Testis (tissue), 3 donors: ENCODE data around the gene ZNF100. TPM values are rescaled to one million over a fixed set of nuclear protein-coding genes. Genes with fewer than 3 reads are reported as not detected.
A peak's percentile ranks its signal among the peaks of the same experiment; 100 is the strongest.
"Not testable (repeated sequence)": the region's sequence is repeated elsewhere in the genome, so short reads cannot be mapped to it uniquely, and the experiment has no call there.

Experiments
- DNase-seq: peaks from one replicate; pipeline ENCODE4 v3.0.0-alpha.2; 2019
- H3K27ac ChIP-seq, 2 donors: fragments of 200-600 bp; sonication (generic); one replicate each; pipeline ENCODE4 v1.5.1; 2019
- H3K27me3 ChIP-seq: fragments of 200-600 bp; sonication (generic); one replicate; pipeline ENCODE4 v1.5.1; 2019
- H3K36me3 ChIP-seq: fragments of 200-600 bp; sonication (generic); one replicate; pipeline ENCODE4 v1.5.1; 2017; ENCODE audit warnings: low read depth; ENCODE audit errors: missing control alignments
- H3K4me1 ChIP-seq: fragments of 200-600 bp; sonication (generic); one replicate; pipeline ENCODE4 v1.5.1; 2019
- H3K4me3 ChIP-seq, 2 donors: fragments of 200-600 bp; sonication (generic); one replicate each; pipeline ENCODE4 v1.5.1; 2017 to 2019
- H3K9me3 ChIP-seq: fragments of 200-600 bp; sonication (generic); one replicate; pipeline ENCODE4 v1.5.1; 2017
- POLR2A ChIP-seq: fragments of 450-650 bp; IDR thresholded peaks from one replicate; pipeline ENCODE4 v1.6.1; 2017; ENCODE audit warnings: antibody characterized with exemption, mild to moderate bottlenecking, moderate library complexity
- WGBS, 2 donors: methylation state at CpG; one replicate each; pipeline ENCODE4 v1.1.5; 2018; 5-methylcytosine and 5-hydroxymethylcytosine counted together
- intact Hi-C: fragments of 100-400 bp; cut with DNase I; formaldehyde crosslinking; loops from one replicate; pipeline ENCODE4 v1.15.1; 2023; ENCODE audit warnings: low total_unique reads
- polyA plus RNA-seq: library from polyadenylated mRNA; stranded (reverse); fragments of 350-450 nt; fragmentation: Illumina TruSeq; extraction: RNeasy Lipid Tissue Mini Kit (QIAGEN cat#74804); gene quantifications from one replicate; pipeline ENCODE4 v1.2.3, GENCODE V29; 2014; ENCODE audit warnings: low read depth, low replicate concordance; ENCODE audit not compliant: insufficient read depth
- total RNA-seq, 2 donors: library from RNA; depleted of rRNA; stranded (reverse); fragments of >200 nt; gene quantifications; one replicate each; pipeline ENCODE4 v1.2.3, GENCODE V29; 2016
- TF ChIP-seq, protein P1 (sequence below), 3 experiments: fragments of 450-650 bp in 2 of 3; fragments of 200-600 bp in 1 of 3; sonication (generic) in 1 of 3; IDR thresholded peaks; one replicate each; pipeline ENCODE4 v1.5.1; 2016 to 2019; ENCODE audit warnings: antibody characterized with exemption in 3 of 3, mild to moderate bottlenecking in 2 of 3, moderate library complexity in 1 of 3

Gene ZNF100
- total and polyA plus RNA-seq, 3 donors from 2014 or later, result 9.9 to 20.3 (median 15.4) TPM

DNA sequence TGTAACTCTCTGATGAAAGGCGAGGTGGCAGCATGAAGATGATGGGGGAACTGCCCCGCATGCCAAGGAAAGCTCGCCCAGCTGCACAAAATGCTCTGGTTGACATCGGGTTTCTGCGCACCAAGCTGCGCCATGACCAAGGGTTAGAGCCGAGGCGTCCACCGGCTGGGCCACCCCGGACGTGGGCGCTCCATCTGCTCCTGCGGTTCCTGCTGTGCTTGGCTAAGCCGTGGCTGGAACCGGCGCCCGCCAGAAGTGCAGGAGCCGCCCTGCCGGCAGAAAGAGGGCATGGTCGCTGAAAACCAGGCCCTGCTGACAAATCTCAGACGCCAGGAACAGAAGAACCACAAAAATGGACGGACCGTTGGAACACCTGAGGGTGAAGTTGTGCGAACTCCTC lies 57.9 kb downstream of the ZNF100 start:
- DNase-seq, result no peak
- intact Hi-C loops, result no loop called here
- H3K27ac ChIP-seq, result no peak overlapping the region
- no peaks in the 10 kb centered on the region for H3K36me3 ChIP-seq
- TF ChIP-seq, protein P1, sequence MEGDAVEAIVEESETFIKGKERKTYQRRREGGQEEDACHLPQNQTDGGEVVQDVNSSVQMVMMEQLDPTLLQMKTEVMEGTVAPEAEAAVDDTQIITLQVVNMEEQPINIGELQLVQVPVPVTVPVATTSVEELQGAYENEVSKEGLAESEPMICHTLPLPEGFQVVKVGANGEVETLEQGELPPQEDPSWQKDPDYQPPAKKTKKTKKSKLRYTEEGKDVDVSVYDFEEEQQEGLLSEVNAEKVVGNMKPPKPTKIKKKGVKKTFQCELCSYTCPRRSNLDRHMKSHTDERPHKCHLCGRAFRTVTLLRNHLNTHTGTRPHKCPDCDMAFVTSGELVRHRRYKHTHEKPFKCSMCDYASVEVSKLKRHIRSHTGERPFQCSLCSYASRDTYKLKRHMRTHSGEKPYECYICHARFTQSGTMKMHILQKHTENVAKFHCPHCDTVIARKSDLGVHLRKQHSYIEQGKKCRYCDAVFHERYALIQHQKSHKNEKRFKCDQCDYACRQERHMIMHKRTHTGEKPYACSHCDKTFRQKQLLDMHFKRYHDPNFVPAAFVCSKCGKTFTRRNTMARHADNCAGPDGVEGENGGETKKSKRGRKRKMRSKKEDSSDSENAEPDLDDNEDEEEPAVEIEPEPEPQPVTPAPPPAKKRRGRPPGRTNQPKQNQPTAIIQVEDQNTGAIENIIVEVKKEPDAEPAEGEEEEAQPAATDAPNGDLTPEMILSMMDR (IDR thresholded peaks at IDR 0.05), result no peak
- no peak for TF ChIP-seq POLR2A
- no peaks in the 10 kb centered on the region for H3K27me3 ChIP-seq
- peak overlapping the region in 1 of 2 donors; percentile 11 for H3K4me3 ChIP-seq
- 73 to 80% methylated on average over 23 to 24 of the region's 24 CpGs for WGBS, 2 donors
- no peaks in the 10 kb centered on the region for H3K9me3 ChIP-seq
- no peaks in the 10 kb centered on the region for H3K4me1 ChIP-seq

DNA sequence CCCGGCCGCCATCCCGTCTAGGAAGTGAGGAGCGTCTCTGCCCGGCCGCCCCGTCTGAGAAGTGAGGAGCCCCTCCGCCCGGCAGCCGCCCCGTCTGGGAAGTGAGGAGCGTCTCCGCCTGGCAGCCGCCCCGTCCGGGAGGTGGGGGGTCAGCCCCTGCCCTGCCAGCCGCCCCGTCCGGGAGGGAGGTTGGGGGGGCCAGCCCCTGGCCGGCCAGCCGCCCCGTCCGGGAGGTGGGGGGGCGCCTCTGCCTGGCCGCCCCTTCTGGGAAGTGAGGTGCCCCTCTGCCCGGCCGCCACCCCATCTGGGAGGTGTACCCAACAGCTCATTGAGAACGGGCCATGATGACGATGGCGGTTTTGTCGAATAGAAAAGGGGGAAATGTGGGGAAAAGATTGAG lies 59.5 kb downstream of the ZNF100 start:
- DNase-seq, H3K27me3 ChIP-seq, H3K4me3 ChIP-seq, H3K36me3 ChIP-seq, intact Hi-C loops, H3K9me3 ChIP-seq, H3K27ac ChIP-seq, H3K4me1 ChIP-seq: not testable (repeated sequence)
- WGBS, 2 donors, result 55 to 67% methylated on average over 13 to 29 of the region's 31 CpGs

DNA sequence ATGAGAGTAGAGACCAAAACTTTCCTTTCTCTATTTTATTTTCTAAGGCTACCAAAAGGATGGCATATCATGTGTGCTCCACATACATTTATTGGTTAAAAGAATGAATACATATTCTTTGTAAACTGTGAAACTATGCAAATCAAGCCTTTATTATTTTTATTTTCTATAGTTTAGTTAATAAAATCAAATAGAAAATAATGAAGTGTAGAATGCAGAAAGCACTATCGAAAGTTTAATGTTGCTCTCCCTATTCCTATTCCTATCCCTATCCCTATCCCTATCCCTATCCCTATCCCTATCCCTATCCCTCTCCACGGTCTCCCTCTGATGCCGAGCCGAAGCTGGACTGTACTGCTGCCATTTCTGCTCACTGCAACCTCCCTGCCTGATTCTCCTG lies 60.3 kb downstream of the ZNF100 start:
- Histone ChIP-seq H3K27ac (no peak overlapping the region), H3K9me3 (no peaks in the 10 kb centered on the region), H3K4me3 (no peak overlapping the region), H3K36me3 (no peaks in the 10 kb centered on the region), H3K4me1 (no peaks in the 10 kb centered on the region), H3K27me3 (no peaks in the 10 kb centered on the region)
- intact Hi-C loops, result no loop called here
- no peak for TF ChIP-seq POLR2A
- TF ChIP-seq, protein P1 (IDR thresholded peaks at IDR 0.05), result no peak
- no peak for DNase-seq
- 65 to 78% methylated on average over 4 of the region's 4 CpGs for WGBS, 2 donors

DNA sequence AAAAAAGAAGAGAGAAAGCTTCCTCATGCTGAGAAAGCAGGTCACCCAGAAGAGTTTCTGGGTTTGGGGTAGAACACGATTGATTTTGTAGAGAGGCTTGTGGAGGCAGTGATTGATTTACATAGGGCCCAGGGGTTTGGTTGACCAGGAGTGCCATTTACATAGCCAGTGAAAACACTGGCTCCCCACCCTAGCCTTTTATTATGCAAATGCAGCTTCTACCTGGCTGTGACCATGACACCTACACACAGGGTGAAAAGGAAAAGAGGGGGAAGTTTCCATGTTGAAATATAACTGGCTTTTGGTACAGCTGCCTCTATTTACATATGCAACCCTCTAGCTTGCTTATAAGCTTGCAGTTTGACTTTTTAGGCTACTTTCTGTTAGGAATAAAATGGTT lies 62.0 kb downstream of the ZNF100 start:
- no peaks in the 10 kb centered on the region for H3K4me1 ChIP-seq
- no peaks in the 10 kb centered on the region for H3K27me3 ChIP-seq
- no peak overlapping the region for H3K4me3 ChIP-seq
- H3K36me3 ChIP-seq, result no peaks in the 10 kb centered on the region
- no peak for DNase-seq
- no peak overlapping the region for H3K27ac ChIP-seq
- TF ChIP-seq, protein P1 (IDR thresholded peaks at IDR 0.05), result no peak
- TF ChIP-seq POLR2A, result no peak
- intact Hi-C loops, result no loop called here
- H3K9me3 ChIP-seq, result no peaks in the 10 kb centered on the region
- 58 to 59% methylated on average over 1 of the region's 1 CpG for WGBS, 2 donors

DNA sequence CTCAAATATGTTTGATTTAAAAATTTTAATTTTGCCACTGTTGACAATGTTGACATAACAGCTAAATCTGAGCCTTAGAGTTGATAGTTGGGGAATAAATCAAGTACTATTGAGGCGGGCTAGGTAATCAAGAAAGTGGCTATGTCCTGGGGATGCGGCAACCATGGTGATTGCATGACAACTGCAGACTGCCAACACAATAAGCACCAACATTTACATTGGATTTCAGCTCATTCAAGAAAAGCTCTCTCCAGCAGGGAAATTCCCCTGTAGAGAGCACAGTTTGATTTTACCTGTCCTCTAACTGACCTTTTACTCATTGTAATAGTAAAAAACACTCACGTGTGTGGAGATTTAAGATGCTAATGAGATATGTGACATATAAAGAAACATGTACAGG lies 63.1 kb downstream of the ZNF100 start:
- Histone ChIP-seq H3K4me3 (no peak overlapping the region), H3K4me1 (no peaks in the 10 kb centered on the region), H3K27ac (no peak overlapping the region), H3K9me3 (no peaks in the 10 kb centered on the region), H3K36me3 (no peaks in the 10 kb centered on the region), H3K27me3 (no peaks in the 10 kb centered on the region)
- DNase-seq, result no peak
- intact Hi-C loops, result no loop called here
- TF ChIP-seq, protein P1 (IDR thresholded peaks at IDR 0.05), result no peak
- TF ChIP-seq POLR2A, result no peak
- 54 to 65% methylated on average over 3 of the region's 3 CpGs for WGBS, 2 donors
